Mononuclear cell (primary cell): Measurements from ENCODE around the gene PDXP. TPM values are rescaled to one million over a fixed set of nuclear protein-coding genes. Genes with fewer than 3 reads are reported as not detected.
"Not testable (repeated sequence)": the region's sequence is repeated elsewhere in the genome, so short reads cannot be mapped to it uniquely, and the experiment has no call there.

ENCODE experiments used
- H3K27me3 ChIP-seq: 2 replicates; pipeline ENCODE4 v1.6.0; 2011; ENCODE audit warnings: low read length, control low read depth; ENCODE audit not compliant: insufficient read depth
- H3K4me1 ChIP-seq: 2 replicates; pipeline ENCODE4 v1.5.1; 2011; ENCODE audit warnings: mild to moderate bottlenecking, low read length, control low read depth; ENCODE audit not compliant: insufficient read depth
- H3K4me3 ChIP-seq: 2 replicates; pipeline ENCODE4 v1.5.1; 2011; ENCODE audit warnings: mild to moderate bottlenecking, low read length, moderate library complexity
- H3K9me3 ChIP-seq: 2 replicates; pipeline ENCODE4 v1.5.1; 2011; ENCODE audit warnings: low read depth, mild to moderate bottlenecking, control low read depth, low read length
- total RNA-seq: library from RNA; depleted of rRNA; stranded (reverse); fragments of >200 nt; gene quantifications from one replicate; pipeline ENCODE4 v1.2.3, GENCODE V29; 2012

Gene PDXP
- total RNA-seq = 2.7 TPM

- peak within 1 kb of the TSS; percentile 47 for H3K4me3 ChIP-seq
- H3K4me1 ChIP-seq = peaks cover 44% of the 10 kb centered on the region
- no peaks in the 10 kb centered on the region for H3K27me3 ChIP-seq
- H3K9me3 ChIP-seq = no peaks in the 10 kb centered on the region
These were observed at the start of gene PDXP for GRCh38 chr22:37658133-37659065. Gene PDXP (plus strand): TSS chr22:37658723. CDS start chr22:37658783, 60 bp downstream.

- Histone ChIP-seq H3K4me3 (peak overlapping the region; percentile 83), H3K4me1 (peaks cover 54% of the 10 kb centered on the region), H3K27me3 (no peaks in the 10 kb centered on the region), H3K9me3 (no peaks in the 10 kb centered on the region)
These were observed 49.0 kb upstream of the PDXP start for GRCh38 chr22:37609240-37610152.

- not testable (repeated sequence) for H3K9me3 ChIP-seq, H3K27me3 ChIP-seq
- peaks cover 48% of the 10 kb centered on the region for H3K4me1 ChIP-seq
- H3K4me3 ChIP-seq = peak overlapping the region; percentile 83
These were observed 48.4 kb upstream of the PDXP start for GRCh38 chr22:37610153-37610475.

GRCh38 chr22:37610480-37611129 is 47.9 kb upstream of the PDXP start:
- Histone ChIP-seq H3K27me3 (no peaks in the 10 kb centered on the region), H3K4me1 (peaks cover 43% of the 10 kb centered on the region), H3K4me3 (no peak overlapping the region), H3K9me3 (no peaks in the 10 kb centered on the region)

GRCh38 chr22:37611207-37611606 is 47.3 kb upstream of the PDXP start:
- Histone ChIP-seq H3K27me3 (no peaks in the 10 kb centered on the region), H3K4me3 (no peak overlapping the region), H3K9me3 (no peaks in the 10 kb centered on the region), H3K4me1 (peaks cover 42% of the 10 kb centered on the region)

GRCh38 chr22:37616201-37617083 is 42.1 kb upstream of the PDXP start:
- peaks cover 3% of the 10 kb centered on the region for H3K4me1 ChIP-seq
- no peak overlapping the region for H3K4me3 ChIP-seq
- H3K9me3 ChIP-seq = no peaks in the 10 kb centered on the region
- no peaks in the 10 kb centered on the region for H3K27me3 ChIP-seq

GRCh38 chr22:37617431-37617830 is 41.1 kb upstream of the PDXP start:
- Histone ChIP-seq H3K9me3 (no peaks in the 10 kb centered on the region), H3K27me3 (no peaks in the 10 kb centered on the region), H3K4me3 (no peak overlapping the region), H3K4me1 (no peaks in the 10 kb centered on the region)

- H3K27me3 ChIP-seq = no peaks in the 10 kb centered on the region
- no peaks in the 10 kb centered on the region for H3K4me1 ChIP-seq
- no peaks in the 10 kb centered on the region for H3K9me3 ChIP-seq
- H3K4me3 ChIP-seq = no peak overlapping the region
These were observed 40.4 kb upstream of the PDXP start for GRCh38 chr22:37618072-37618656.

GRCh38 chr22:37618674-37619073 is 39.8 kb upstream of the PDXP start:
- no peaks in the 10 kb centered on the region for H3K9me3 ChIP-seq
- H3K27me3 ChIP-seq = no peaks in the 10 kb centered on the region
- no peak overlapping the region for H3K4me3 ChIP-seq
- peaks cover 2% of the 10 kb centered on the region for H3K4me1 ChIP-seq

GRCh38 chr22:37619991-37620390 is 38.5 kb upstream of the PDXP start:
- Histone ChIP-seq H3K4me1 (peaks cover 13% of the 10 kb centered on the region), H3K4me3 (no peak overlapping the region), H3K27me3 (no peaks in the 10 kb centered on the region), H3K9me3 (no peaks in the 10 kb centered on the region)

- Histone ChIP-seq H3K27me3 (no peaks in the 10 kb centered on the region), H3K4me3 (no peak overlapping the region), H3K4me1 (peaks cover 25% of the 10 kb centered on the region), H3K9me3 (no peaks in the 10 kb centered on the region)
These were observed 37.1 kb upstream of the PDXP start for GRCh38 chr22:37621352-37621860.

- H3K27me3 ChIP-seq = no peaks in the 10 kb centered on the region
- H3K4me3 ChIP-seq = no peak overlapping the region
- no peaks in the 10 kb centered on the region for H3K9me3 ChIP-seq
- H3K4me1 ChIP-seq = peaks cover 44% of the 10 kb centered on the region
These were observed 35.2 kb upstream of the PDXP start for GRCh38 chr22:37623075-37624016.

GRCh38 chr22:37624017-37624365 is 34.5 kb upstream of the PDXP start:
- no peaks in the 10 kb centered on the region for H3K9me3 ChIP-seq
- no peak overlapping the region for H3K4me3 ChIP-seq
- no peaks in the 10 kb centered on the region for H3K27me3 ChIP-seq
- H3K4me1 ChIP-seq = peaks cover 51% of the 10 kb centered on the region
